HG02970 (cell line): Measurements from ENCODE around the gene TTLL13.

Experiments used
- ATAC-seq: cut with Tn5 transposase; IDR thresholded peaks from one replicate; pipeline ENCODE4 v1.9.1; 2021; ENCODE audit warnings: mild to moderate bottlenecking, moderate library complexity, moderate number of reproducible peaks; ENCODE audit not compliant: unreplicated experiment, low FRiP score

TTLL13 gene, protein sequence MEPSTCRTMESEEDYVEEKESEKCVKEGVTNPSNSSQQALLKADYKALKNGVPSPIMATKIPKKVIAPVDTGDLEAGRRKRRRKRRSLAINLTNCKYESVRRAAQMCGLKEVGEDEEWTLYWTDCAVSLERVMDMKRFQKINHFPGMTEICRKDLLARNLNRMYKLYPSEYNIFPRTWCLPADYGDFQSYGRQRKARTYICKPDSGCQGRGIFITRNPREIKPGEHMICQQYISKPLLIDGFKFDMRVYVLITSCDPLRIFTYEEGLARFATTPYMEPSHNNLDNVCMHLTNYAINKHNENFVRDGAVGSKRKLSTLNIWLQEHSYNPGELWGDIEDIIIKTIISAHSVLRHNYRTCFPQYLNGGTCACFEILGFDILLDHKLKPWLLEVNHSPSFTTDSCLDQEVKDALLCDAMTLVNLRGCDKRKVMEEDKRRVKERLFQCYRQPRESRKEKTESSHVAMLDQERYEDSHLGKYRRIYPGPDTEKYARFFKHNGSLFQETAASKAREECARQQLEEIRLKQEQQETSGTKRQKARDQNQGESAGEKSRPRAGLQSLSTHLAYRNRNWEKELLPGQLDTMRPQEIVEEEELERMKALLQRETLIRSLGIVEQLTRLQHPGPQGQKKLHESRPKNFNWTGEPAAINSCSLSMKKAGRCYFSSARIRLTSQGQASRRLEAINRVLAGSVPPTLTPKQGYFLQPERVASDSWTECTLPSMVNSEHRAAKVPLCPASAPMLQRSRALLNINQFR

DNA sequence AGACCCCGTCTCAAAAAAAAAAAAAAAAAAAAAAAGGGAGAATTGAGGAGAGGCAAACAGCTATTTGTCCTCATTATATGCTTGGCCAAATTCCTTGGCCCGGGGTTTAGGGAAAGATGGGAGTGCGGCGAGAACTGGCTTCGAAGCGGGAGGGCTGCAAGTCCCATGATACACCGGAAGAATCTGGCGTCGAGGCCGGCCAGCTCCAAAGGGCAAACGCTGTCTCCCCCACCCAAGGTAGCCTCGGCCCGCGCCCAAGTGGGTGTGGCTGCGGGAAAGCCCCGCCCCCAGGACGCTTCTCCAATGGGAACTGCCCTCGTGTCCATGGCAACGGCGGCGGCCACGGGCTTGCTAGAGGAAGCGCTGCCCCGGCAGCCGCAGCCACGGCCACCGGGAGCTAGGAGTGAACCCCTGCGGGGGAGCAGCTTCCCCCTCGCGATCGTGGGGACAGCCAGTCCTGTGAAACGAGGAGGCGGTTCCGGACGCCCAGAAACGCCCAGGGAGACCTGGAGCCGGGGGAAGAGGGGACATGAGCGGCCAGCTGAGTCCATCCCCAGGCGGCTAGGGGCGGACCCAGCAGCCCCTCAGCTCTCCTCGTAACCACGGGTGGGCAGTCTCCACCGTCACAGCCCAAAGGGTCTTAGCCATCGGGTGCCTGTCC lies at the start of gene TTLL13:
Gene TTLL13 (plus strand): TSS at position 354 of the 661 bp plus-strand sequence. CDS start 1,075 bp downstream, outside the sequence.
- ATAC-seq, result no peak

DNA sequence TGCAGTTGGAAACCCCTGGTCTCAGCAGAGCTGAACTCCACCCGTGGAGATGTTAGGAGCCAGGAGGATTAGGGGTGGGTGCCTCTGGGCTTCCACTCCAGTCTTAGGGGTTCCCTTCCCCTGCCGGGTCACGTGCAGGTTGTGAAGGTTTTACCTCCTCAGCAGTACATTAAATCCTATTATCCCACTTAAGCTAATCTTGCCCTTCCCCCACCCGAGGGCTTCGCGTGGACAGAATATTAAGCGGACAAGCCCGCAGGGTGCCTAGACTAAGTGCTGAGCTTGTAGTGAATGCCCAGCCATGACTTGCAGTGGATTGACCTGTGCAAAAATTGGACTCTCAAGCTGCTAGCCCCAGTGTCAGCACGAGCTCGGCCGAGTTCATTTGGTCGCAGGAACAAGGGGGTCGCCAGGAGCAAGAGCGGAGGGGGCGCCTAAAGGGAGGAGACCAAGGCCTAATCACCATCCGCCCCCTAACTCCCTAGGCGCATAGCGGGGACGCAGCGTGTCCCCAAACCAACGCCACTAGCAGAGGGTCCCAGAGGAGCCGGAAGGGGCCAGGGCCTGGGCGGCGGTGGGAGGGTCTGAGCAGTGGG lies 48.7 kb upstream of the TTLL13 start:
- no peak for ATAC-seq

DNA sequence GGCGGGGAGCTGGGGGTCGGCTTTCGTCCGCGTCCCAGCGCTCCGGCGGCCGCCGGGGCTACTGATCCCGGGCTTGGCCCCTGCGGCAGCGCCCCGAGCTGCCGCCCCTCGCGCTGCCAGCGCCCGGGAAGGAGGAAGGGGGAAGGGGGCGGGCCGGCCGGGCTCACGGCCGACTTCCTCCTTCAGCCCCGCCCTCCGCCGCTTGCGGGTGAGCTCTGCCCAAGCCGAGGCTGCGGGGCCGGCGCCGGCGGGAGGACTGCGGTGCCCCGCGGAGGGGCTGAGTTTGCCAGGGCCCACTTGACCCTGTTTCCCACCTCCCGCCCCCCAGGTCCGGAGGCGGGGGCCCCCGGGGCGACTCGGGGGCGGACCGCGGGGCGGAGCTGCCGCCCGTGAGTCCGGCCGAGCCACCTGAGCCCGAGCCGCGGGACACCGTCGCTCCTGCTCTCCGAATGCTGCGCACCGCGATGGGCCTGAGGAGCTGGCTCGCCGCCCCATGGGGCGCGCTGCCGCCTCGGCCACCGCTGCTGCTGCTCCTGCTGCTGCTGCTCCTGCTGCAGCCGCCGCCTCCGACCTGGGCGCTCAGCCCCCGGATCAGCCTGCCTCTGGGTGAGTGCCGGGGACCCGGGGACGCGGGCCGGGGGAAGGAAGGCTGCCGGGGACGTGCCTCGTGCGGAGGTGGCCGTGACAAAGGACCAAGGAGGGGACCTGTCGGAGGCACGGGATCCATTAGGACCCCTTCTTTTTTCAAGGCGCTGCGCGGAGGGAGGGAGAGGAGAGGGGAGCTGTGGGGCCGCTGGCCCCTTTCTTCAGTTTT lies 48.0 kb upstream of the TTLL13 start, which contains the start of gene SEMA4B:
Gene SEMA4B (plus strand): TSS at position 201 of the 814 bp plus-strand sequence. CDS start 249 bp downstream, at position 450.
- ATAC-seq, result no peak

DNA sequence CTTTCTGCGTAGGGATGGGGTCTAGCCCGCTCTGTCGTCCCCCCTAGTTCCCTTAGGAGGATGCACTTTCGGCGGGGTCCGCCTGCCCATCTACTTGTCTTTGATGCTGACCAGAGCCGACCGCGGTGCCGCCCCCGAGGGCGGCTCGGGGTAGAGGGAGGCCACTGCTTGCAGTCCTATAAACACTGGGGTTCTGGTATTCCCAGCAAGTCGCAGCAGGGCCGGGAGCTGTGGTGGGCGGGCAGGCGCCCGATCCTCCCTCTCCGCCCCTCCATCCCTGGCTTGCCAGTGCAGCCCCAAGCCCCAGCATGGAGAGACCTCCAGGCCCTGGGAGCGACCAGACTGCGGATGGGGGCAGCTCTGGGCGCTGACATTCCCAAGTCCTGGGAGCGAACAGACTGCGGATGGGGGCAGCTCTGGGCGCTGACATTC lies 47.4 kb upstream of the TTLL13 start:
- ATAC-seq, result no peak

DNA sequence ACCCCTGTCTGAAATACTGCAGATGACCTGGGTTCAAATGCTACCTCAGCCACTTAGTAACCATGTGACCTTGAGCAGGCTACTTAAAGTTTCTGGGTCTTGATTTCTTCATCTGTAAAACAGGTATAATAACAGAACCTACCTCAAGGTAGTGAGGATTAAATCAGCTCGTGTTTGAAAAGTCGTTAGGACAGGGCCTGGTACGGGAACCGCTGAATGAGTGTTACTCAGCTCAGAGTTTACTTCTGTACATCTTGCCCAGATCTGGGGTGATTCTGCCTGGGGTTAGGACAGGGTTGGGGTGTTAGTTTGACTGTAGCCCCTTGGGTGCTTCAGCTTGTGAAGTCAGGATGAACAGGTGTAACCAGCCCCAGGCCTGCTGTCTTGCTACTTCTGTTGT lies 46.4 kb upstream of the TTLL13 start:
- ATAC-seq, result no peak

DNA sequence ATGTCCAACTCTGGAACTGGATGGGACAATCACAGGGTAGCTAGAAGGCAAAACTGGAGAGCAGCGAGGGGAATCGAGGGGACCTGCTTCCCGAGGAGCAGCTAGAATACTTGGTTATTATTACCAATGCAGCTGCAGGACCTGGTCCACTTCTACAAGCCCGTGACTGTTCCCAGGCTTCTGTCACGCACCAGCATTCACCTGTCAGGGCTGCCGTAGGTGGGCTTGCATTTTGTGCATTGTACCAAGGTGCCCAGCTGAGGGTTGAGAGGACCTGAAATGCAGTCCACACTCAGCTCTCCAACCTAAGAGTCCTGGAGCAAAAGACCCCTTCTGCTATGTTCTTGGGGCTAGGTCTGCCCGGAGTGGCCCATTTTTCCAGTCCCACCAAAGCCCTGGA lies 45.9 kb upstream of the TTLL13 start:
- no peak for ATAC-seq

DNA sequence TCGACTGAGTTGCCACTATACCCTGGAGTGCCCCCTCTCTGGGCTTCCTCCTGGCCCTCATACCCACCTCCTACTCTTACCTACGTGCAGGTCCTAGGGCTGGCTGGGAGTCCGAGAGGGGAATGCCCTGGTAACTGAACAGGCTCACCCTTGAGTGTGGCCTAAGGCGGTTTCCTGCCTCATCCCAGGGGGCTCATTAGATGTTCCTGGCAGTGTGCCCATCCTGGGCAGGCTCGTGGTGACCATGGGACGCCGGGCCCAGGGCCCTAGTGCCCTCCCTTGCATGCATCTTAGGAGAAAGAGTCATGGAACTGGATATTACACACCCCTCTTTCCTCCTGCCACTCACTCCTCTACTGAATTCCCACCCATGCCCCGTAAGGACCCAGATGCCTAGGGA lies 45.4 kb upstream of the TTLL13 start:
- ATAC-seq, result no peak

DNA sequence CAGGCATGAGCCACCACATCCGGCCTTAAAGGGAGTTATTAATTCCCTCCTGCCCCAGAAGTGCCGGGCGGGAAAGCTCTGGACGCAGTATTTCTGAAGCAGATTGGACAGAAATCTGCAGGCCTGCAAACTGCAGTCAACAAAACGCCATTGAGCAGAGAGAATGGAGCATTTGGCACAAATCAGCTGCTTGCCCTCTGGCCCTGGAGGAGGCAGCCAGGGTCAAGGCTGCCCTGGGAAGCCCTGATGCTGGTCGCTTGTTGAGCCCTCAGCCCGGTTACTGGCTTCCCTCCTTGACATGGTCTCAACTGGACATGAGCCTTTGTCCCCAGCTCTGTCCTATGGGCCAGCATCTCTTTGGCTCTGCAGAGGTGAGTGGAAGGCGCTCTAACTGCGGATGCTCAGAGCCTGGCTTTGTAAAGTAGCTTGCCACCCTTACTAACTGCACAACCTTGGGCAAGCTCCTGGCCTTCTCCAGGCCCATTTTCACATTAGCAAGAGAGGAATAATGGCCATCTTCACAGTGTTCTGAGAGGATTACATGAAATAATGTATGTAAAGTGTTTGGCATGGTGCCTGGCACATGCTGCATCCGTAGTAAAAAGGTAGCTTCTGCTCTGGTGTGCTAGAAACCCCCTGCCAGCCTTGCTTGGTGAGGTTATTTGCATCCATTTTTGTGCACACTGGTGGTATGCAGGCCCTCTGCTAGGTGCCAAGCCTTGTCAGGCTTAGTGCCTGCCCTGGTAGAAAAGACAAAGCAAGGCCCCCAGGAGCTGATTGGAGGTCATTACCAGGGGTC lies 44.1 kb upstream of the TTLL13 start:
- ATAC-seq, result no peak

DNA sequence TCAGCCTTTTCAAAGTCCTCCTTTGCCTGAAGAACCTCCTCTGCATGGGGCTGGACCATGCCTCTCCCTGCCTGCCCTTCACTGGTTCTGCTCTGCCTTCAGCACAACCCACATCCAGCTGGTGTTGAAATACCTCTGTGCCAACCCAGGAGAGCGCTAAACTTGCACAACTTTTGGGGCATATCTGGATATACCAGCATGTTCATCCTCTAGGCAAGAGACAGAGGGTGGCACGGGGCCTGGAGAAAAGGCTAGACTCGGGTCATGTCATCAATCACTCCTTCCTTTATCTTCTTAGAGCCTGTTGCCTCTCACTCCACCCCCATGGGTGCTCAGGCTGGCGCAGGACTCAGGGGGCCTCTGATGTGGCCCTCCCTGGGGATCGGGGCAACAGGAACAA lies 43.5 kb upstream of the TTLL13 start:
- no peak for ATAC-seq

DNA sequence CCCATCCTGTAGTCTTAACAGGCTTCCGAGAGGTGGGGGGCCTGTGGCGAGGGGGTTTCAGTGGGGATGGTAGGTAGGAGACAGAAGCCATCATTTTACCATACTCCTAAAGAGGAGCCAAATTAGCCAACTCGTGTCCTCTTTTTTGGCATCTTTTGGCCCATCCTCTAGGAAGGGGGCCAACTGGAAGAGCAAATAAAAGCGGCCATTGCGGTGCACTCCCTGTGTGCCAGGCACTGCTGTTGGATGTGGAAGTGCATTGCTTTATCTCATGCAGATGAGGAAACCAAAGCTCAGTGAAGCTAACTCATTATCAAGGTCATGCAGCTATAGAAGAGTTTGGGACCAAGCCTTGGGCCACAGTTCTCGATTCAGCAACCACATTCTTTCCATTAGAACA lies 42.1 kb upstream of the TTLL13 start:
- no peak for ATAC-seq

DNA sequence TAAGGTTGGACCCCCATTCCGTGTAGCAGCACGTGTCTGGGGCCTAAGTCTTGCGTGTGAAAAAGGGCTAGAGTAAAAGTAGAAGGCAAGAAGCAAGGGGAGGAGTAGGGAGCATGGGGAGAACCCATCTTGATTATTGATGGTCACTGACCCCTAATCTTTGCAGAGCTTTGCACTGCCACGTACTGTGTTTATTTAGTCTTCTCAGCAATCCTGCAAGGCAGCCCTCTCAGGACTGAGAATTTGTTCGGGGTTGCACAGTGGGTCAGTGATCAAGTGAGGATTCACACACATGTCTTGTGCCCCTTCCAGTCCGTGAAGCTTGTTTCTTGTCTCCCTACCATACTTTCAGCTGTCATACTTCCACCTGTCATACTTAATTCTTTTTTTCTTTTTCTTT lies 41.0 kb upstream of the TTLL13 start:
- ATAC-seq, result no peak

DNA sequence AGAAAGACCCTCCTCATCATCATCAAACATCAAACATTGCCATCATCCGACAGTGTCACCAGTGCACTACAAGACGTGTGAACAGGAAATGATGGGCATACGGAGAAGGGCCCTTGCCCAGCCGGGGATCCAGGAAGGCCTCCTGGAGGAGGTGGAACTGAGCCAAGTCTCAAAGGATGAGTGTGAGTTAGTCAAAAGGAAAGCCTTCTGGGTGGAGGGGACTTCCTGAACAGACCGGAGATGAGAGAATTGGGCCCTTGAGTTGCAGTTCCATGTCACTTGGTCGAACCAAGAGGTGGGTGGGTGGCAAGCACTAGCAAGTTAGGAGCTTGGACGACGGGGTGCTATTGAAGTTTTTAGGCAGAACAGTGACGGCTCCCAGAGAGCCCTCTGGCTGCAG lies 39.8 kb upstream of the TTLL13 start:
- no peak for ATAC-seq

DNA sequence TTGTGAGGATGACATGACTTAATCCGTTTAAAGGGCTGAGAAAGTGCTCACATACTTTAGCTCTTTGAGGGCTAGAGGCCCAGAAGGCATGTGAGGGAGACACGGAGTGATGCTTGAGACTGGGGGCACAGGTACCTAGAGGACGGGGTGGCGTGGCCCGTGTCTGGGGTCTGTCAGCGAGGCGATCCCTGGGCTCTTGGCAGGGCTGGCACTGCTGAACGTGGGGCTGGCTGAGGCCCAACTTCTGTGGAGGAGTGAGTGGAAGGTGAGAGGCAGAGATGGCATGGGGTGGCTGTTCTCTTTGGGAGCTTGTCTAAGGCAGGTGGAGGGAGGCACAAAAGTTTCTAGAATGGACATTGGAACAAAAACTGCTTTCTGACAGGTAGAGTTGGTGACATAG lies 38.8 kb upstream of the TTLL13 start:
- ATAC-seq, result no peak

DNA sequence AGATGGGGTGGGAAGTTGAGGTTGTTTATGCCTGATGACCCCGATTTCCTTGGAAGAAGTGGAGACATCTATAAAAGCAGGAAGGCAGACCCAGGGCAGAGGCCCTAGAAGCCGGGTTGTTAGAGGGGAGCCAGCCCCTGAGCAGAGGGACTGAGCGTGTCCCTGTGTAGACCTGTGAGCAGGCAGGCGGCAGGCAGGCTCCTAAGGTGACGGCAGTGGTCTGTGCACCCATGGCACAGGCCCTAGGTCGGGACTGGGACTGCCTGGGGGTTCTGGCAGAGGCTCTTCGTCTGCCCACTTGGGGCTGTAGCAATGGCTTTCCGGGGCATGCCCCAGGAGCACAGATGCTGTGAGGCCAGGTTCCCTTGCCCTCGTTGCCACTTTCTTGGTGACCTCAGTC lies 38.3 kb upstream of the TTLL13 start:
- no peak for ATAC-seq

DNA sequence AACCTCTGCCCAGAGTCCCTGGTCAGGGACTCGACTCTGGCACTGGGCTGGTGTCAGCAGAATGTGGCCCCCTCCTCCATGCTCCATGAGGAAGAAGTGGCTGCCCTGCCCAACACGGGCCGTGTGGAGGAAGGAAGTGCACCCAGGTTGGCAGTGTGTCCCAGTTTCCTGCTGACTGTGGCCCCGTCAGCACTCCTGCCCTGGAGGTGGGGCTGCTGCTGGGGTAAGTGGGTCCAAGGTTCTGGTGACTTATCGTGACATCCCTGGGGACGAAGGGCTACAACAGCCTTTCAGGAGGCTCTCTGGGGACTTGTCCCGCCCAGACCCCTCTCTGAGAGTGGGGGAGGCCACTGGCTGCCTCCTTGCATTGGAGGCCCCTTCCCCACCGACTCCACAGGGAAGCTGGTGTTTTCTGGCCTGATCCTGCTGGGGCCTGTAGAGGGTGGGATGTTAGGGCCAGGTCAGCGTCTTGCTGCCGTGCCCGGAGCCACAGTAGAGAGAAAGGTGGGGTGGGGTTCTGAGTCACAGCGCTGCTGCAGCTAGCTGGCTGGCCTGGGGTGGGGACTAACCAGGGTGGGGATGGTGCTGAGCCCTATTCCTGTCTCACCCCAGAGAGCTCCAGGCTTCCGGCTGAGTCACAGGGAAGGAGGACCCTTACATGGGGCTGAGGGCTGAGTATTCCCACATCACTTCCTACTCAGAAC lies 37.8 kb upstream of the TTLL13 start:
- ATAC-seq, result no peak

DNA sequence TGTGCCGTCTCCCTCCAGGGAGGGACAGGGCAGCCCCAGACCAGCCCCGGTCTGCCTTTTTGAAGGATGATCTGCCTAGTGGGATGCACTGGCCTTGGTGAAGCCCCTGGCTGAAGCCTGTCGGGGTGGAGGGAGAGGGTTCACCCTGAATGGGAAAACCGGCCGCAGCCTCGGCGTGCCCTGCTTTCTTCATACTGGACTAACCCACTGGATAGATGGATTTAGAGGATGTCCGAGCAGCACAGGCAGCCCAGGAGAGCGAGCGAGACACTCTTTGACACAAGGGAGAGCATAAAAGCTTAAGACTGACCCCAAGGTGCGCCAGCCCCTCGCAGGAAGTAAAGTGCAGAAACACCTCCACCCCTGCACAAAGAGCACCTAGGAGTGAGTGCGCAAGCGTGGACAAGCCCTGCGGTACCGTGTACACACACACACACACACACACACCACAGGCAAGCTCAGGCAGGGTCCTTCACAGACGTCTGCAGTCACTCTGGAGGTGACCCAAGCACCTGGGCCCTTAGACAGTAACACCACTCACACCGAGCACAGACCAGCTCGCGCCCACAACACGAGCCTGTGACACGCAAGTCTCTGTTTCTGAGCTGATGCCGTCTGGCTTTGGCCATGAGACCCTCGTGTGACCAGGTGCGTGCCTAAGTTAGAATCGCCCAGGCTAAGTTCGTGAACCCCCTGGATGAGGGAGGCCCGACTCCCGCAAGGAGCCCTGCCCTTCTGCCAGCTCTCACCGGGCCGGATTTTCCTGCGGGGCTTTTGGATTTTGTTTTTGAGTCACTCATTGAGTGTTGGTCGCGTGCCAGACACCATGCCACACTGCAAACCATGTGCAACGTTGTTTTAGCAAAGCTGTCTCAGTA lies 36.9 kb upstream of the TTLL13 start:
- no peak for ATAC-seq

DNA sequence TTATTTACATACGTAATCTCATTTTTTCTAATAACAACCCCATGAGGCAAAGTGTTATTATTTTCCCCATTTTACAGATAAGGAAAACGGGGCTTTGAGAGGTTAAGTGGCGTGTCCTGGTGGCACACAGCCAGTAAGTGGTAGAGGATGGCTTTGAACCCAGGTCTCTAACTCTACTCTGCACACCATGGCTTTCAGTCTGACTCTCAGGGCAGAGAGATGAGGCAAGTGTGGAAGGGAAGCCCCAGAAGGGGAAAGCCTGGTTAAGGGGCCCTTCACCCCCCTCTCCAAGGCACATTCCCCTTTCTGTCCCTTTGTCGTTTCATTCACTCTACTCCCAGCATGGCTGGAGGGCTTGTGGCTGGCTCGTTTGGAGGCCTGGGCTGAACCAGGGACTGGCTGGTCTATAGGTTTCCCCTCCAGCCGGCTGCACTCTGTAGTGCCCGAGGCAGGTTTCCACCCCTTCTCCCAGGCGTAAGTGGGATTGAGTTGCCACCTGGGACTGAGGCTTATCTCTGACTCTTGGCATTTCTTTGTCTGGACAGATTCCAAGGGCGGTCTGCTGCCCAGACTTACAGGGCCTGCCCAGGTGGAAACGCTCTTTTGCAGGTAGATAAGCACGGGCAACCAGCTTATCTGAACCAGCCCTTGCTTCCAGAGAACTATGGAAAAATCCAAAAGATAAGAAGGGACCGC lies 36.1 kb upstream of the TTLL13 start:
- ATAC-seq, result no peak
